CD4-positive, alpha-beta T cell treated with Interleukin-1 beta for 1 hour (primary cell): ENCODE results near the gene GCHFR.

Experiments used
- DNase-seq, 2 donors: peaks; one replicate each; pipeline ENCODE4 v3.0.0-alpha.2; 2020 to 2022

Gene GCHFR

GRCh38 chr15:40776537-40777141, 12.8 kb downstream of the GCHFR start:
- DNase-seq: peak; percentile 64 to 65

- DNase-seq: peak; percentile 81 to 82
Measured at GRCh38 chr15:40782609-40783227, 18.9 kb downstream of the GCHFR start.

- DNase-seq: no peak
Measured at GRCh38 chr15:40785164-40785563, 21.3 kb downstream of the GCHFR start.

- DNase-seq: no peak
Measured at GRCh38 chr15:40785814-40786213, 21.9 kb downstream of the GCHFR start.

- DNase-seq: peak in 1 of 2 donors; percentile 38
Measured at GRCh38 chr15:40787344-40787841, 23.5 kb downstream of the GCHFR start.

GRCh38 chr15:40787991-40788390, 24.1 kb downstream of the GCHFR start:
- DNase-seq: no peak

GRCh38 chr15:40789119-40789518, 25.3 kb downstream of the GCHFR start:
- no peak for DNase-seq

GRCh38 chr15:40789999-40790398, 26.1 kb downstream of the GCHFR start:
- no peak for DNase-seq

- no peak for DNase-seq
Measured at GRCh38 chr15:40790718-40791117, 26.9 kb downstream of the GCHFR start.

- no peak for DNase-seq
Measured at GRCh38 chr15:40792394-40792793, 28.5 kb downstream of the GCHFR start.

- DNase-seq: no peak
Measured at GRCh38 chr15:40793216-40793989, 29.5 kb downstream of the GCHFR start.

- no peak for DNase-seq
Measured at GRCh38 chr15:40796041-40796440, 32.2 kb downstream of the GCHFR start.

- no peak for DNase-seq
Measured at GRCh38 chr15:40796512-40796911, 32.6 kb downstream of the GCHFR start.

GRCh38 chr15:40799523-40799922, 35.7 kb downstream of the GCHFR start:
- no peak for DNase-seq

GRCh38 chr15:40803076-40803475, 39.2 kb downstream of the GCHFR start:
- DNase-seq: no peak

GRCh38 chr15:40803688-40804087, 39.8 kb downstream of the GCHFR start:
- no peak for DNase-seq

GRCh38 chr15:40806672-40807027, 42.8 kb downstream of the GCHFR start:
- DNase-seq: no peak

- DNase-seq: peak; percentile 95
Measured at GRCh38 chr15:40807028-40807887, 43.4 kb downstream of the GCHFR start, which contains the start of the genes DNAJC17 and ZFYVE19. TSS of gene DNAJC17 (minus strand) at chr15:40807473. CDS start at chr15:40807446, 27 bp downstream. TSS of gene ZFYVE19 (plus strand) at chr15:40807089. CDS start at chr15:40807590, 501 bp downstream.

- DNase-seq: no peak
Measured at GRCh38 chr15:40807888-40808461, 44.1 kb downstream of the GCHFR start.

GRCh38 chr15:40808861-40809450, 45.1 kb downstream of the GCHFR start:
- no peak for DNase-seq

GRCh38 chr15:40812721-40813425, 49.0 kb downstream of the GCHFR start:
- no peak for DNase-seq
